Neural progenitor cell (in vitro differentiated cells): ENCODE measurements around the gene WDR72. TPM values are rescaled to one million over a fixed set of nuclear protein-coding genes. Genes with fewer than 3 reads are reported as not detected.

Source experiments
- DNase-seq: peaks from one replicate; pipeline ENCODE4 v3.0.0-alpha.2; 2016; ENCODE audit warnings: low spot score
- H2AFZ ChIP-seq: fragments of 200-600 bp; sonication (generic); replicated peaks from 2 replicates; pipeline ENCODE4 v1.6.1; 2016; ENCODE audit warnings: antibody characterized with exemption
- H3F3A ChIP-seq: fragments of 200-600 bp; sonication (generic); 2 replicates; pipeline ENCODE4 v1.6.1; 2016; ENCODE audit warnings: antibody characterized with exemption, low read depth
- H3K27ac ChIP-seq: fragments of 200-600 bp; sonication (generic); 2 replicates; pipeline ENCODE4 v1.5.1; 2016; ENCODE audit warnings: mild to moderate bottlenecking
- H3K27me3 ChIP-seq: fragments of 200-600 bp; sonication (generic); 2 replicates; pipeline ENCODE4 v1.6.1; 2016; ENCODE audit warnings: mild to moderate bottlenecking, moderate library complexity
- H3K36me3 ChIP-seq: fragments of 200-600 bp; sonication (generic); 2 replicates; pipeline ENCODE4 v1.5.1; 2016
- H3K4me1 ChIP-seq: fragments of 200-600 bp; sonication (generic); 2 replicates; pipeline ENCODE4 v1.6.1; 2016; ENCODE audit warnings: mixed run types
- H3K4me2 ChIP-seq: fragments of 200-600 bp; sonication (generic); 2 replicates; pipeline ENCODE4 v1.6.1; 2016
- H3K4me3 ChIP-seq: fragments of 200-600 bp; sonication (generic); 2 replicates; pipeline ENCODE4 v1.5.1; 2016
- H3K79me2 ChIP-seq: fragments of 200-600 bp; sonication (generic); 2 replicates; pipeline ENCODE4 v1.6.1; 2016; ENCODE audit warnings: low read depth
- H3K9ac ChIP-seq: fragments of 200-600 bp; sonication (generic); 2 replicates; pipeline ENCODE4 v1.6.1; 2016
- H3K9me3 ChIP-seq: fragments of 200-600 bp; sonication (generic); 2 replicates; pipeline ENCODE4 v1.5.1; 2016; ENCODE audit warnings: low read depth
- H4K20me1 ChIP-seq: fragments of 200-600 bp; sonication (generic); 2 replicates; pipeline ENCODE4 v1.6.1; 2016; ENCODE audit warnings: low read depth
- H3K27ac Mint-ChIP-seq: 3 replicates; pipeline ENCODE4 v1.8.0; 2021; ENCODE audit warnings: mixed read lengths
- H3K27me3 Mint-ChIP-seq: 2 replicates; pipeline ENCODE4 v1.8.0; 2022; ENCODE audit warnings: low read depth, mild to moderate bottlenecking, inconsistent platforms, moderate library complexity, mixed read lengths; ENCODE audit not compliant: insufficient read depth
- H3K36me3 Mint-ChIP-seq: 3 replicates; pipeline ENCODE4 v1.8.0; 2021; ENCODE audit warnings: mixed read lengths
- H3K4me1 Mint-ChIP-seq: 3 replicates; pipeline ENCODE4 v1.8.0; 2021; ENCODE audit warnings: mixed read lengths
- H3K4me3 Mint-ChIP-seq: 3 replicates; pipeline ENCODE4 v1.8.0; 2021; ENCODE audit warnings: mild to moderate bottlenecking, moderate library complexity, mixed read lengths
- H3K9me3 Mint-ChIP-seq: 3 replicates; pipeline ENCODE4 v1.8.0; 2020; ENCODE audit warnings: mixed read lengths
- CTCF ChIP-seq: fragments of 200-600 bp; sonication (generic); IDR thresholded peaks from 2 replicates; pipeline ENCODE4 v1.5.1; 2017; ENCODE audit warnings: antibody characterized with exemption, mild to moderate bottlenecking
- EZH2 ChIP-seq: fragments of 200-600 bp; sonication (generic); IDR thresholded peaks from 2 replicates; pipeline ENCODE4 v1.6.1; 2017; ENCODE audit warnings: antibody characterized with exemption, mild to moderate bottlenecking, moderate library complexity
- EZH2phosphoT487 ChIP-seq: fragments of 200-600 bp; sonication (generic); IDR thresholded peaks from 2 replicates; pipeline ENCODE4 v1.6.1; 2017; ENCODE audit warnings: antibody characterized with exemption
- total RNA-seq: library from RNA; depleted of rRNA; stranded (reverse); fragments of >200 nt; gene quantifications from 2 replicates; pipeline ENCODE4 v1.2.3, GENCODE V29; 2015; ENCODE audit warnings: low replicate concordance

Gene WDR72
- total RNA-seq, 1 donor from 2014 or later, result 4.6 TPM

GRCh38 chr15:53535886-53536285 lies 223.6 kb downstream of the WDR72 start:
- Histone ChIP-seq H3K27ac (no peak overlapping the region), H3K9me3 (no peaks in the 10 kb centered on the region), H3K36me3 (no peaks in the 10 kb centered on the region), H3K4me1 (peaks cover 16% of the 10 kb centered on the region), H3K4me2 (no peak overlapping the region), H3K79me2 (no peaks in the 10 kb centered on the region), H3K27me3 (no peaks in the 10 kb centered on the region), H4K20me1 (no peaks in the 10 kb centered on the region), H3F3A (no peaks in the 10 kb centered on the region), H3K9ac (no peak overlapping the region), H3K4me3 (no peak overlapping the region), H2AFZ (no peak overlapping the region)
- TF ChIP-seq CTCF (no peak), EZH2phosphoT487 (no peak), EZH2 (no peak)
- H3K27me3 Mint-ChIP-seq, result peaks cover 4% of the 10 kb centered on the region
- no peak overlapping the region for H3K4me3 Mint-ChIP-seq
- H3K27ac Mint-ChIP-seq, result peak overlapping the region; percentile 85
- no peak for DNase-seq
- H3K36me3 Mint-ChIP-seq, result no peaks in the 10 kb centered on the region
- peaks cover 27% of the 10 kb centered on the region for H3K4me1 Mint-ChIP-seq
- peaks cover 5% of the 10 kb centered on the region for H3K9me3 Mint-ChIP-seq

- peaks cover 16% of the 10 kb centered on the region for H3K4me1 ChIP-seq
- H3K27me3 ChIP-seq, result no peaks in the 10 kb centered on the region
- H3K9me3 ChIP-seq, result no peaks in the 10 kb centered on the region
- no peak overlapping the region for H3K4me2 ChIP-seq
- H3K9me3 Mint-ChIP-seq, result no peaks in the 10 kb centered on the region
- no peak overlapping the region for H3K4me3 Mint-ChIP-seq
- TF ChIP-seq CTCF (no peak), EZH2 (no peak), EZH2phosphoT487 (no peak)
- H3K9ac ChIP-seq, result no peak overlapping the region
- H2AFZ ChIP-seq, result no peak overlapping the region
- H3K79me2 ChIP-seq, result no peaks in the 10 kb centered on the region
- H3K4me1 Mint-ChIP-seq, result peaks cover 37% of the 10 kb centered on the region
- no peaks in the 10 kb centered on the region for H3F3A ChIP-seq
- no peak for DNase-seq
- no peaks in the 10 kb centered on the region for H4K20me1 ChIP-seq
- no peak overlapping the region for H3K4me3 ChIP-seq
- no peaks in the 10 kb centered on the region for H3K36me3 Mint-ChIP-seq
- no peaks in the 10 kb centered on the region for H3K27me3 Mint-ChIP-seq
- no peak overlapping the region for H3K27ac Mint-ChIP-seq
- H3K36me3 ChIP-seq, result no peaks in the 10 kb centered on the region
- H3K27ac ChIP-seq, result no peak overlapping the region
Measured at GRCh38 chr15:53534105-53534839, 225.2 kb downstream of the WDR72 start.

- TF ChIP-seq EZH2phosphoT487 (no peak), CTCF (no peak)
- Mint-ChIP-seq H3K4me3 (no peak overlapping the region), H3K4me1 (peaks cover 19% of the 10 kb centered on the region), H3K27ac (peak overlapping the region; percentile 31), H3K9me3 (peaks cover 5% of the 10 kb centered on the region), H3K36me3 (no peaks in the 10 kb centered on the region), H3K27me3 (peaks cover 2% of the 10 kb centered on the region)
- no peaks in the 10 kb centered on the region for H3F3A ChIP-seq
- H3K4me2 ChIP-seq, result no peak overlapping the region
- no peaks in the 10 kb centered on the region for H3K9me3 ChIP-seq
- H3K4me1 ChIP-seq, result no peaks in the 10 kb centered on the region
- no peak overlapping the region for H3K9ac ChIP-seq
- H3K27ac ChIP-seq, result no peak overlapping the region
- peak overlapping the region; percentile 43 for H2AFZ ChIP-seq
- DNase-seq, result no peak
- H3K36me3 ChIP-seq, result no peaks in the 10 kb centered on the region
- H3K27me3 ChIP-seq, result no peaks in the 10 kb centered on the region
- H3K4me3 ChIP-seq, result no peak overlapping the region
- no peaks in the 10 kb centered on the region for H3K79me2 ChIP-seq
- no peaks in the 10 kb centered on the region for H4K20me1 ChIP-seq
Measured at GRCh38 chr15:53530761-53531160, 228.7 kb downstream of the WDR72 start.
